ENCODE results near the gene ELP2.

The ELP2 gene

DNA sequence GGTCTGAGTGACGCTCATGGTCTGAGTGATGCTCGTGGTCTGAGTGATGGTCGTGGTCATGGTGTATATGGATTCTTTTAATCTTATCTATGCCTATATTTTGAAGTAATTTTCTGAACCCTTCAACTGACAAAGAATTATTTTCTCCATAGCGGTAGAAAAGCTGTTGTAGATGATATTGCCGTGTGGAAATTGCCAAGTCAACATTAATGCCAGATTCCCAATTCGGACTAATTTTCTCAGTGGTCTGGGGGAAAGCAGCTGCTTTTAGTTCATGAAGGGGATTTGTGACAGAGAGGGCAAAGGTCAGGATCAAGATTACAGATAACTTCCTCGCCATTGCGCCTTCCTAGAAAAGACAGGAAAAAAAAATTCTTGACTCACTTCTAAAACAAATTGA, 3.0 kb upstream of the ELP2 start:
- no peak for DNase-seq (ENCODE audit: low spot score)

DNA sequence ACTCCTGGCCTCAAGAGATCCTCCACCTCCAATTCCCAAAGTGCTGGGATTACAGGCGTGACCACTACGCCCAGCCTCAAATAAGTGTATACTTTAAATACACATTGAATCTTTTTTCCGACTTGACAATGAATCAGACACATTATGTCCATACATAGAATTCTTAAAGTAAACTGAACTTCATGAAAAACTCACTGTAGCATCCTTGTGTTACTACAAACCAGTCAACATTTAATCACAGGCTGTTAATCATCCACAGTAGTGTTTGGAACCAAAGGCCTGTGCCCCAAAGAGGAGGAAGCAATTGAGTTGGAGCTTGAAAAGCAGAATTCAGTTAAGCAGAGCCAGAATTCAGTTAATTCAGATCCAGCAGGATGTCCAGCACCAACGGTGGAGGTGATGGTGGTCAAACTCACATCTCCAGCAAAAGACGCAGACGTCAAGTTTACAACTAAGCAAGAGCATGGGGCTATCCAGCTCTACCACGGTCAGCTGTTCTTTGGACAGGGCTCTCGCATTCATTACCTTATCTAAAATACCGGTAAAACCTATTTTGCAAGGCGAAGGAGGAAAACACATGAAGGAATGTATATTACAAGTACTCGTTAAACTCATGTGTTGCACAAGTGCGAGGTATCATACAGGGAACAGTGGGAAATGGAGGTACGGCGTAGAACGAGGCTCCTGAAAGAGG, 1.7 kb upstream of the ELP2 start:
- DNase-seq (ENCODE audit: low spot score), result no peak

DNA sequence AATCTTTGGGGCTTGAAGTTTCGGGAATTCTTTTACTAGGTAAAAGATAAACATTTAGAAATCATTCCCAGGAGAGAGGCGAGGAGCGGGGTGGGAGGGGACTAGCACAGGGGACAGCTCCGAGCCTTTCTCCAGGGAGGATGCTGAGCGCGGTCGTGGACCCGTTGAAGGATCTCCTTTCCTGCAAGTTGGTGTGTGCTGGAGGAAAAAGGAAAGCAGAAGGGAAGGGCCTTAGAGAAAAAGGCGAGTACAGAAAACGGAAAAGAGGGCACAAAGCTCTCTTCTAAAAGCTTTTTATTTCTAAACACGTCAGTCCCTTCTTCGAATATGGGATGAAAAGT, 1.2 kb upstream of the ELP2 start:
- peak; percentile 4 for DNase-seq (ENCODE audit: low spot score)

DNA sequence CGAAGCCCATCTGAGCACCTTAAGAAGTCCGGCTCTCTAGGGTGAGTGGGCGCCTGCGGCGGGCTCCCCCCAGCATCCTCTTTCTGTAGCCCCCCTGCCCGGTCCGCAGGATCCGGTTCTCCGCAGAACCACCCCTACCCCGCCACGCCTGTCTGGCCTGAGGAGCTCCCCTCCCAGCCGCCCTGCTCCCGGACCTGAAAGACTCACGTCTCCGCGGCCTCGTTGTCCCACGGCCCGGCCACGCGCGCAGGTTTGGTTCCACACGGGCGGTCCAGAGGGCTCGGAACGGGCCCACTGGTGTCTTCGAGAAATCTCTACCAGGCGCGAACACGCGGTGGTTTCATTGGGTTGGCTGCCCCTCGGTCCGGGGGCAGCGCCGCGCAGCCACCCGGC, 796 bp upstream of the ELP2 start:
- DNase-seq (ENCODE audit: low spot score), result peak; percentile 1

DNA sequence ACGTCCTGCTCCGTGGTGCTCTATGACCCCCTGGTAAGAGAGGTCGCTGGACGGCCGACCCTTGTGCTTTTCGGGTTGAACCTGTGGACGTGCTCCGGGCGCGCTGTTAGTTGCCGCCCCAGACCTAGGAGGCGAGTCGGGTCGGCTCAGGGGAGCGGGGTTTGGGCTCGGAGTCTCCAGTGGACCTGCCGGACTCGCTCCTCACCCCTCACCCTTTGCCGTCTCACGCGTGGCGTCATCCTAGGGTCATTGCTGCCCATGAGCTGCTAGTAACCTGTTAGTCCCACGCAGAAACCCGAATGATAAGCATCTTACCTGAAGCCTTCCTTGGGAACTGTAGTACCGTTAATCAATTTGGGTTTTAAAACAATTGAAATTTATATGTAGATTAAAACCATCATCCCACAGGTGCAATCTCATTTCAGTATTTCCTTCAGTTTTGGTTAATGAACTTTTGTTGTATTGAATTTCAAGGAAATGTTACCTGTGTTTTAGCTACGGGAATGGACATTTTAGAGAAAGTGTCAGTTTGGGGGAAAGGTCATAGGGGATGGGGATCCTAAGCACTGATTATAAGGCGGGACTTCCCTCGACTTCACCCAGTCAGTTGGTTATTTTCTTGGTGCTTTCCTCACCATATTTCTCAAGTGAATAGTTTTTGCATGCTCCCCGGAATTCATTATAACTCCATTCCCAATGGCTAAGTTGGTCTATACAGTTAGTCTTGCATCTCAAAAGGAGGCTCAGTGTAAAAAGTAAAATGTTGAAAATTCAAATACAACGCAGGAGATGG, 536 bp downstream of the ELP2 start:
- DNase-seq (ENCODE audit: low spot score), result no peak

DNA sequence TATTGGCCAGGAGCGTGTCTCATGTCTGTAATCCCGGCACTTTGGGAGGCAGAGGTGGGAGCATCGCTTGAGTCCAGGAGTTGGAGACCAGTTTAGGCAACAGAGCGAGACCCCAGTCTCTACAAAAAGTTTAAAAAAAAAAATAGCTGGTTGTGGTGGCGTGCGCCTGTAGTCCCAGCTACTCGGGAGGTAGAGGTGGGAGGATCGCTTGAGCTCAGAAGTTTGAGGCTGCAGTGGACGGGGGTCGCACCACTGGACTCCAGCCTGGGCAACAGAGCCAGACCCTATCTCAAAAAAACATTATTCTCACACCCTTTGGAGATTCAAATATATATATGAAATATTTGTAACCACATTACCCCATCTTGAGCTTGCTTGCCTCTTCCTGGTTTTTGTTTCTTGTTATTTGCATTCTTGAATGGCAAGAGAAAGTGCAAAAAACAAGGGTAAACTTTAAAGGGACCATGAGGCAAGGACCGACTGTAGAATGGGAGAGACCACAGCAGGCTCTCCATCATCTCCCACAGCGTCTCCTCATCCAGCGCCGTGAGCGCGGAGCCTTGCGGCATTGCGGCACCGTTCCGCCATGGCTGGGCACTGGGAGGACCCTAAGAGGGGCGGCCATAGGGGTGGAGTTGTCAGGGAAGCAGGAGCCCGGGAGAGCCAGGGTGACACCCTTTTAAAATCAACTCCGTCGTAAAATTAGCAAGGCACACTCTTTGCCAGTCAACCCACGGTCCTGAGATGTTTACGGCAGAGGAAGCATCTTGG, 1.4 kb downstream of the ELP2 start:
- no peak for DNase-seq (ENCODE audit: low spot score)

DNA sequence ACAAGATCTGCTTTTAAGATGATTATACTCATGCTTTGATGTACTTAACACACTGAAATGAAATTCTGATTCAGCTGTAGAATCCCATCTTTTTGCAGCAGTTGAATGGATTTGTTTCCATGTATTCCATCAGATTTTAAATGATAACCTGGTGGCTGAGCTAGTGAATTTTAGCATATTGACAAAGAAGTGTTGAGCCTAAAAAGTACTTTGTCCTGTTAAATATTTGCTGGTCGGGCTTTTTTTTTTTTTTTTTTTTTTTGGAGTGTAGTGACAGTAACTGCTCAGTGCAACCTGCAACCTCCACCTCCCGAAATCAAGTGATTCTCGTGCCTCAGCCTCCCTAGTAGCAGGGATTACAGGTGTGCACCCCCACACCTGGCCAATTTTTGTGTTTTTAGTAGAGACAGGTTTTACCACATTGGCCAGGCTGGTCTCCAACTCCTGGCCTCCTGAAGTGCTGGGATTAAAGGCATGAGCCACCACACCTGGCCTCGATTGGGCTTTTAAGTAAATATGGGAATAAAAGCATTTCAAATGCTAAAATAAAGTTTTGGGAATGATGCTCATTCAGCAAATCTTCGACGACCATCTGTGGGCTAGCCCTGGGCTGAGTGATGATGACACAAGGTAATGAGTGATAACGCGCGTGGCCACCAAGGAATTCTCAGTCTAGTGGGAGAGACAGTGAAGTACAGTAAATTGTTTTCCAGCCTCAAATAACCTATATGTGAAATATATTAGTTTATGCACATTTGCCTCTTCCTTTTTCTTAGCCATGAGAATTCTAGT, 2.2 kb downstream of the ELP2 start:
- no peak for DNase-seq (ENCODE audit: low spot score)

DNA sequence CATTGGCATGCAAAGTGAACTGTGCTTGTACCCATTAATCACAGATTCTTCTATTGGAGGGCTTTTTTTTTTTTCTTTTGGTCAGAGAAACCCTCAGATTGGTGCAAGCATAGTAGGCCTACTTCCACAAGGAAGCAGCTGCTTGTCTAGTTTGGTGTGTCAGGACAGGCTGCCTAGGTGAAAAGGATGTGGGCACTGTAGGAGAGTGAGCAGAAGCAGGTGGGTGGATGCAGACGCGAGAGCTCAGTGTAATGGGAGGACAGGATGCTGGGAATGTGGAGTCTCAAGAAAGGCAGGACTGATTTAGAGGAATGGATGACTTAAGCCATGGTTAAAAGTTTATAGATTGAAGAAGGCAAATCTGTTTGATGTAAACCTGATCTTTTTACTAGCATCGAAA, 3.1 kb downstream of the ELP2 start:
- no peak for DNase-seq (ENCODE audit: low spot score)

DNA sequence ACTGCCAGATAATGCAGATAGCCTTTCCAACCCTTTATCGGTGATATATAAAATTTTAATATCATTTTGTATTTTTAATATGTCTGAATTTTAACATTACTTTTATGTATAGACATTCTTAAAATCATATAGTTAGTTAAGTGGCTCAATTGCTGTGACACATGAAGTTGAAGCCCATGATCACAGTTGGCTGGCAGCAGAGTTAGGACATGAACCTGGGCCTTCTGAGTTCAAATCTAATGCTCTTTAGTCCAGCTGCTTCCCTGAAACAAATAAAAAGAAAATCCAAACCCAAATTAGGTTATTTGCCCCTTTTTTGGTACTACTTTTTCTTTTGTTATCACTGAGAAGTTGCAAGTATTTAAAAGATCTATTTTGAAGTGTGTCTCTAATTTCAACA, 5.6 kb downstream of the ELP2 start:
- DNase-seq (ENCODE audit: low spot score), result no peak

DNA sequence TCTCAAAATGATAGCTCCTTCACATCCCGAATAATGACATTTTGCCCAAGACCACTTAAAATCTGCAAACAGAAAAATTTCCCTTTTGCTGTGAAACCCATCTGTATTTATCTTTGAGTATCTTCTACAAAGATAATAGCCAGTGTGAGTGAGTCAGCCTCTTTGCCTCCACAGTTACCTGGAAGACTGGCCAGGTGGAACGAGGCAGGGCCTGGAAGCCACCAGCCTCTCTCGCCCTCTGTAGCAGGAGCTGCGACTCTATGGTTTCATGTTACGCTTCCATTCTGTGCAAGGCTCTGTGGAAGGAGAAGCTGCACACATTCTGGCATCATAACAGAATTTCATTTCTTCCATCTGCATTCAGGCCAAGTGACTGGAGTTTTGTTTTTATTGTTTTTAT, 9.5 kb downstream of the ELP2 start:
- no peak for DNase-seq (ENCODE audit: low spot score)

DNA sequence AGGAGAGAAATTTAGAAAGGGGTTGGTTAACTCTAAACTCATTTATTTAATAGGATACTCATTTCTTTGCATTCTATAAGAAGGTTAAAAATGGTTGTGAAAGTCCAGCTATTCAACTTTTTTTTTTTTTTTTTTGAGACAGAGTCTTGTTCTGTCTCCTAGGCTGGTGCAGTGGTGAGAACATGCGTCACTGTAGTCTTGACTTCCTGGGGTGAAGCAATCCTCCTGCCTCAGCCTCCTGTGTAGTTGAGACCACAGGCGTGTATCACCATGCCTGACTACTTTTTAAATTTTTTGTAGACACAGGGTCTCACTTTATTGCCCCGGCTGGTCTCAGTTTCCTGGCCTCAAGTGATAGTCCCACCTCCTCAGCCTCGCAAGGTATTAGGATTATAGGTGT, 11.9 kb downstream of the ELP2 start:
- DNase-seq (ENCODE audit: low spot score), result no peak

DNA sequence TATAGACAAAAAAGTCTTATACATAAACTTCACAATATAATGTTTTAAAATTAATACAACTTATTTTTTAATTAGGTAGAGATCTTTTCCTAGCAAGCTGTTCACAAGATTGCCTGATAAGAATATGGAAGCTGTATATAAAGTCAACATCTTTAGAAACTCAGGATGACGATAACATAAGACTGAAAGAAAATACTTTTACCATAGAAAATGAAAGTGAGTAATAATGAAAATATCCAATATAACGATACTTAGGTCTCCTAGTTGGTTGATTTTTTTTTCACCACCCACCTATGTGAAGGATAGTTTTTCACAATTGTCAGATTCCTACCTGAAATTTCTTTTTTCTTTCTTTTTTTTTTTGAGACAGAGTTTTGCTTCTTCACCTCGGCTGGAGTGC, 13.1 kb downstream of the ELP2 start:
- no peak for DNase-seq (ENCODE audit: low spot score)

DNA sequence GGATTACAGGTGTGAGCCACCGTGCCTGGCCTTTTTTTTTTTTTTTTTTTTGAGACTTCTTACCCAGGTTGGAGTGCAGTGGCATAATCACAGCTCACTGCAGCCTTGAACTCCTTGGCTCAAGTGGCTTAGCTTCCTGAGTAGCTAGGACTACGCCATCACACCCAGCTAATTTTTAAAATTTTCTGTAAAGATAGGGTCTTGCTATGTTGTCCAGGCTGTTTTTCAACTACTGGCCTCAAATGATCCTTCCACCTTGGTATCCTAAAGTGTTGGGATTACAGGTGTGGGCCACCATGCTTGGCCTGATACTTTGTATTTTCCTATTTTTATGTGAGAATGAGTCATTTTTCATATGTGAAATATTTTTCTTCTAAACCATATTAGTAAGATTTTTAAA, 13.7 kb downstream of the ELP2 start:
- no peak for DNase-seq (ENCODE audit: low spot score)

DNA sequence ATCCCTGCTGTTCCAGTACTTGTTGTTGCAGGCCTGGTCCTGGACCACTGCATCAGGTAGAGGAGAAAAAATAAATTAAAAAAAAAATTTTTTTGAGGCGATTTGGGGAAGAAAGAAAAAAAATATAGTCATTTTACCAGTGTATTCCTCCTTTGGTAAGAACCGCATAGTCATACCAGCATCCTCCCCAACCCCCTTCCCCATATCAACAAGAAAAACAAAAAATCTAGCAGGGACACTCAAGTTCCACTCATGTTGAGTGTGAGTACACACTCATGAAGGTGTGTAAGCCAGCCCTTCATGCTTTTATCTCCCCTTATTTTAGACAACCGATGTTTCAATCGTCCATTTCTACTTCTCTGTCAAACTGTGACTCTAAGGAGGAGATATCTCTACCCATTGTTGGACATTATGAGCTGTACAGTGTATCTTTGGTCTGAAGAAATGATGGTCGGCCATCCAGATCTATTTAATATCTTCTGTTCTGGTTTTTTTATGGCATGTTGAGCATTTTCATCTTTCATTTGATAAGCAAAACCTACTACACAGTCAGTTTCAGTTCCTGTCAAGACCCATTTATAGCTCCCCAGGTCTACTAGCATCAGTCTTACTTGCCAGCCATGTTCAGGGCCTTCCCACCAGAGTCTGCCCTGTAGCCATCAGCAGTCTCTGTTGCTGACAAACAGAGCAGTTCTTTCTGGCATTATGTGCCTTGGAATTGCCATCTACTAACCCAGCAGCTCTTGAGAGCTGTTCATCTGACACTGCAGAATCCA, 20.0 kb downstream of the ELP2 start:
- DNase-seq (ENCODE audit: low spot score), result no peak

DNA sequence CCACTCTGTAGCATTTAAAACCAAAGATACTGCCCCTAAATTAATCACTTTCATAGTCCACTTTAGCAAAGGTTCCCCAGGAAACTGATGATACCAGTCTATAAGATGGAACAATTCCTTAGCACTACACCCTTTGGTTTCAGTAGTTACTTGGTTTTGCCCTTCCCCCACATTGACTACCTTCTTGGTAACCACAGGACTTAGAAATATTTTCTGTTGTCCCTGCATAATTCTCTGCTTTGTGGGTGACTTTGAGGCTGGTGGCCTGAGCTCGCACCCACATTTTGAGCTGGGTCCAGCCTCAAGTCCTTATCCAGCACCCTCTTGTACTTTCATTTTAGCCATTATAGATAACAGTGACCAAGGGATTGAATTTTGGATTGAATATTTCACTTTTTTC, 23.1 kb downstream of the ELP2 start:
- no peak for DNase-seq (ENCODE audit: low spot score)

DNA sequence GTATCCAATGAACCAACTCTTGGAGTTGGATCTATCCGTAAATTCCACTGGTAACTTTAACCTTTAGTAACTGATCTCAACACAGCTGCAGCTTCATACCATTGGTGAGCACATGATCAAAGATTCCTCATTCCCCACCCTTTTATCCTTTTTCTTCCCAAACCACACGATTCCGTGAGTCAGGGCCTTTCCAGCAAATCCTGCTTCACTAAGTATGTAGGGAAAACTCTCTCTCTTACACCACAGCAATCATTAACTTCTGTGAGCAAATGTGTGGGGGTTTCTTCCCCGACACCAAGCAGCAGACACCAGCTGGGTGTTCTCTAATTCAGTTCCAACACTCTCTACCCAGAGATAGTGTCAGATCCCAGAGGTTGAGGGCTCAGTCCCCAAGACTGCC, 23.5 kb downstream of the ELP2 start:
- DNase-seq (ENCODE audit: low spot score), result no peak

DNA sequence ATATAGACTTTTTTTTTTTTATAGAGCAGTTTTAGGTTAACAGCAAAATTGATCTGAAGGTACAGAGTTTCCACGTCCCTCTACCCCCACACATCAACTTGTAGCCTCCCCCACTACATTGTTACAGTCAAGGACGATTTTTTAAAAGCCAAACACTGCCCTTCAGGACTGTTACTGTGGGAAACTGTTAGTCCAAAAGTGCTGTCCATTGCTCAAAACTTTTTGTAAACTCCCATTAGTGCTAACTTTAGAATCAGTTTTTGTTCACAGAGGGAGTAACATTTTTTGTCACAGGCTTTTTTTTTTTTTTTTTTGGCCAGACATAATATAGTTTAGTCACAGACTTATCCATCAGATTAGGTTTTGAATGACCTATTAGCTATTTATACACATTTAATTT, 24.1 kb downstream of the ELP2 start:
- no peak for DNase-seq (ENCODE audit: low spot score)

DNA sequence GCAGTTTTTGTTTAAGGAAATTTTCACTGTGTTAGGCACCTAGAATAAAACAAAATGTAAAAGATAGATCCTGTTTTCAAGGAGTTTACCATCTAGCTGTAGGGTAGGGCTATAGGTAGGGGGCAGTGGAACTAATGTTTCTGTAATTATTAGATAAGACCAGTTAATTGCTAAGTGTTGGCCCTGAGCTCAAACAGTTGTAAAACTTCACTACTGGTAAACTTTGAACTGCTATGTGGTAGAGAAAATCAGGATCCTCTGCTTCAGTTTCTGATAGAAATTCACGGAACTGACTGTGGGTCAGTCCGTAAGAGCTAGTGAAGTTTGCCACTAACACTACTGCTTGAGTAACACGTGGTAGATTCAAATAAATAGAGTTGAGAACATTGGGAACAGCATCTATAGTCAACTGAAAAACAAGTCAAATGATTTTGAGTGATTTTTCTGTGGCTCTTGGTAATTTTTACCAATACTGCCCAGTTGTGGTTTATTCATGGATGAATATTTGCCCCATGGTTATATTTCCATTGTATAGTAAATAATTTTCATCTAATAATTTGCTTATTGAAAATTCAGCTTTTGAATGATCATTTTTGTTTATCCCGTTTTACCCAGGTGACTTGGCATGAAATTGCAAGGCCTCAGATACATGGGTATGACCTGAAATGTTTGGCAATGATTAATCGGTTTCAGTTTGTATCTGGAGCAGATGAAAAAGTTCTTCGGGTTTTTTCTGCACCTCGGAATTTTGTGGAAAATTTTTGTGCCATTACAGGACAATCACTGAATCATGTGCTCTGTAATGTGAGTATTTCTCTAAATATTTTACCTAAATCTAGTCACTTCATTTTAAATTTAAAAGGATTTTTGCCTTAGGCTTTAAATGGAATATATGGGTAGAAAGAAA, 26.4 kb downstream of the ELP2 start:
- DNase-seq (ENCODE audit: low spot score), result no peak

DNA sequence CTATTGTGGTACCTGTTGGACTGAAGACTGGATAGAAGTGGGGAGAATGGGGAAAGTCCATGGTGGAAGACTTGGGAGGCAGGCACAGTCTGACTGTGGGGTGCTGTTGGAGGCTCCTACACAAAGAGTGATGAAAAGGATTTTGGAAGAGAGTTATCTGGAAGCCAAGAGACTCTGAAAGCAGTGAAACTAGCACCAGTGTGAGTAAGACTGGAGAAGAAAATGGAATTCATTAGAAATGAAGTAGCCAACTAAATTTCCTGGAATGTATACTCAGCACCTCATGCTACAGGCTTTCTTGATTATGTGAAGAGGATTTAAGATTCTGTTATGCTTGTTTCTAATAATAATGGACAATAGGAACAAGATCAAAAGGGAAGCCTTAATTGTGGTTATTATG, 27.7 kb downstream of the ELP2 start:
- no peak for DNase-seq (ENCODE audit: low spot score)

DNA sequence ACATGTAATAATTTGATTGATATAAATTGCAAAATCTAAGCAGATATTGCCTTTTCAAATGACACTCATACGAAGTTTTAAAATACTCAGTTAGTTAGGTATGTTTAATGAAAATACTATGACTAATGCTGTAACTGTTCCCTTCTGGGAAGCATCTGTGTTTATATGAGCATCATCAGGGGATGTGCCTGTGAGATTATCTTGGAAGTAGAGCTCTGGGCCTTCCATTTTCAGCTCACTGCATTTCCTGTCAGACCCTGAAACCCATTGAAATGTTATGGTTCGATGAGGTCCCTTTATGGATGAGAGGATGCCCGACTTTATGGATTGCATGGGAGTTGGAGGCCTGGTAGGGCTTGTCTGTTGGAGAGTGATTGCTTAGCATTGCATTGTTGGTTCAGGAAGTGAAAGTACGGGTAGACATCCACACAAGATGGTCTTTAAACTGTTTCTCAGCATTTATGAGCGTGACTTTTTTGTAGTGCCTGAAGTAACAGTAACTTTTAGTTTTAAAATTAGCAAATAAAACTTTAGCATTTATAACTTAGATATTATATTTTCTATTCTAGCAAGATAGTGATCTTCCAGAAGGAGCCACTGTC, 28.7 kb downstream of the ELP2 start:
- DNase-seq (ENCODE audit: low spot score), result no peak
